ENCODE data around the gene CLP1.
"Not testable (repeated sequence)": the region's sequence is repeated elsewhere in the genome, so short reads cannot be mapped to it uniquely, and the experiment has no call there.

CLP1 gene

DNA sequence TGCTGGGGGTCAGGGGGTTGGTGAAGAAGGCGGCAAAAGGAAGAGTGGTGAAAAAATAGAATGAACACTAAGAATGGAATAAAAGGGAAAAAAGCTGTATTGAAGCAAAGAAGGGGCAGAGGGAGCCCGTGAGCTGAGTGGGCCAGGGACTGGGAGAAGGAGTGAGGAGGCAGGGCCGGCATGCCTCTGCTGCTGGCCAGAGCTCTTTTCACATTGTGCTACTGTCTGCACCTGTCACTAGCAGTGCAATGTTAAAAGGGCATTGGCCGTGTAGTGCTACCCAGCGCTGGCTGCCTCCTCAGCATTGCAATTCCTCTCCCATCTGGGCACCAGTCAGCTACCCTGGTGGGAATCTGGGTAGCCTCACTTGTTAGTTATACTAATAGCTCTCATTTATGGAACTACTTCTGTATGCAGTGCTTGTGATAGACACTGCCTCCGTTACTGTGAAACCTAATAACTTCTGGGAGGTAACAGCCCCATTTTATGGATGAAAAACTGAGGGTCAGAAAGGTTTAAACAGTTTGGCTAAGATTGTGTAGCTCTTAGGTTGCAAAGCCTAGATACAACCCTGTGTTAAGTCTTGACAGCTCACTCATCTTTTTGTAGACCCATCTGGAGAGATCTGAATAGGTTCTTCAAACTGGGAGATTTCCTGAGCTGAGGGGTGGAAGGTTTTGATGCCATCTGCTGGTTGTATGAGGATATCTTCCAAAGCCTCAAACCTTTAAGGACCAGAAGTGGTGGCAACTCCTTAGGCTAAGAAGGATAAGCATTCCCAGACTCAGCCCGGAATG lies 16.4 kb upstream of the CLP1 start:
- no peak for DNase-seq

DNA sequence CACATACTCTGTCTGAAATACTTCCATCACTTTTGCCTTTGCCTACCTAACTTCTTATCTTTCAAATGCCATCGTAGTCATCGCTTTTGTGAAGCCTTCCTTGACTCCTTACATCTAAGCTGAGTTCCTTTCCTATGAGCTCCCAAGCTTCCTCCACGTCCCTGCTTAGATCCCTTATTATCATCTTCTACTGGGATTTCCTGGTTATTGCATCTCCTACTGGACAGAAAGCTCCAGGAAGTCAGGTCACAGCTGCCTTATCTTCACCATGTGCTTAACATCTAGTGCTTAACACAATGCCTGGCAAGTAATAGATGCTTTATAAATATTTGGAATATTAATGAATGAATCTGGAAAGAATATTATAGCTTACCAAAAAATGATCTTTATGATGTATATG lies 13.8 kb upstream of the CLP1 start:
- no peak for DNase-seq

DNA sequence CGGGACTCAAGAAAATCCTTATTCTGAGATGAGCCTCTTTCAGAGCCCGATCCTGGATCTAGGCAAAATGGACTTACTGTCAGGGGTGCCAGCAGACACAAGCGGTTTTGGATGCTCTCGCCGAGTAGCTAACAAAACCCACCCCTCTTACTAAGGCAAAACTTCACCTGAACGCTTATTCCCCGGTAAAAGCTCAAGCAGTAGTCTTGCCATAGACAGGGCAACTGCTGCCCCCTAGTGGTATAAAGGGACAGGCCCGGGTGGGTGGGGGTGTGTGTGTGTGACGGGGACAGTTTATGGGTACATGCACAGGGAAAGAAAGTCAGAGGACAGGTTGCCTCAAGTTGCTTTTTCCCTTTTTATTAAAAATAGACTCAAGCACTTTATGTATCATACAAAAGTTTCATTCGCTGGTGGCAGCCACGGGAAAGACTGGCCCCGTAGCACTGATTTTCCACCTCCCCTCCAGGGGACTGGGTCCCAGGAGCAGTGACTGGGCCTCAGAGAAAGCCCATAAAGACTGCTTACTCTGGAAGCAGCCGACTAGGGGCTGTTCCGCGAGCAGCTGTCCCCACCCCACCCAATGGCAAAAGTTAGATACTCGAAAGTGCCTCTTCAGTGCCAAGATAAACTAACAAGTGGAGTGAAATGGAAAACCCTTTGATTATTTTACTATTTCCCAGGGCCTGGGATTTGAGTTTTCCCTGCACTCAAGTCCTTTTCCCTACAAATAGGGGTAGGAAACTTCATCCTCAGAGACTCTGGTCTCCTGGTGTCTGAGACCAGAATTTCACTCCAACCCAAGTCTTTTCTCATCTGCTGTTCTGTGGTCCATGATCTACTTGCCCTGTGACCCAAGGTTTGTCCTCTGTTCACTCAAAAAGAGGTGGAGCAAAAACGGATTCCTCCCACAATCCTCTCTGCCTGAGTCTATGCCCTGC lies 12.5 kb upstream of the CLP1 start:
- DNase-seq: peak; percentile 90

GRCh38 chr11:57645689-57646085 lies 11.9 kb upstream of the CLP1 start:
- DNase-seq: no peak

DNA sequence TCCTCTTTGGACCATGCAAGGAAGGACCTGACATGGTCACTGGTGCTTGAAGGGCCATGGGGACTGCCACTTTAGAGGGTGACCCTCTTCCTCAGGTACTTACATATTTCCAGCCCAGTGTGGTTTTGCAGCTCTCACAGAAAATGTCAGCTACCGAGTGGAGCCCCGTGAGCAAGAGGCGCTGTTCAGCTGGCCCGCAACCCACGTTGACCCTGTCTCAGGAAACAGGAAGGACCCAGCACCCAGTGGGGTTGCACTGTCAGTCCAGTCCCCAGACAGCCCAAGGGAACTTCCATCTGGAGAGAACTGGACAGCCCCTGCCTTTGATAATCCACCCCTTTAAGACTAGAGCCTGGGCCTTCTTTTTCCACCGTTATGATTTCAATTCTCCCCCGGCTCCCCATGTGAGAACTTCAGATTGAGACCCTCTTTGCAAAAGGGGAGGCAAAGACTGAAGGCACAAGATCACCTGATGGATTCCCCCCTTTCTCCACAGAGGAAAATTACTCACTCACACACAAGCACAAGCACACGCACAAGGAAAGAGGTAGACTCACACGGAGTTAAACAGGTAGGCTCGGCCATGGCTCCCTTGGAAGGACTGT lies 11.3 kb upstream of the CLP1 start:
- no peak for DNase-seq

- no peak for DNase-seq
Measured at GRCh38 chr11:57646799-57647303, 10.7 kb upstream of the CLP1 start.

GRCh38 chr11:57647372-57647771 lies 10.2 kb upstream of the CLP1 start:
- DNase-seq: no peak

- DNase-seq: no peak
Measured at GRCh38 chr11:57647960-57648800, 9.4 kb upstream of the CLP1 start.

DNA sequence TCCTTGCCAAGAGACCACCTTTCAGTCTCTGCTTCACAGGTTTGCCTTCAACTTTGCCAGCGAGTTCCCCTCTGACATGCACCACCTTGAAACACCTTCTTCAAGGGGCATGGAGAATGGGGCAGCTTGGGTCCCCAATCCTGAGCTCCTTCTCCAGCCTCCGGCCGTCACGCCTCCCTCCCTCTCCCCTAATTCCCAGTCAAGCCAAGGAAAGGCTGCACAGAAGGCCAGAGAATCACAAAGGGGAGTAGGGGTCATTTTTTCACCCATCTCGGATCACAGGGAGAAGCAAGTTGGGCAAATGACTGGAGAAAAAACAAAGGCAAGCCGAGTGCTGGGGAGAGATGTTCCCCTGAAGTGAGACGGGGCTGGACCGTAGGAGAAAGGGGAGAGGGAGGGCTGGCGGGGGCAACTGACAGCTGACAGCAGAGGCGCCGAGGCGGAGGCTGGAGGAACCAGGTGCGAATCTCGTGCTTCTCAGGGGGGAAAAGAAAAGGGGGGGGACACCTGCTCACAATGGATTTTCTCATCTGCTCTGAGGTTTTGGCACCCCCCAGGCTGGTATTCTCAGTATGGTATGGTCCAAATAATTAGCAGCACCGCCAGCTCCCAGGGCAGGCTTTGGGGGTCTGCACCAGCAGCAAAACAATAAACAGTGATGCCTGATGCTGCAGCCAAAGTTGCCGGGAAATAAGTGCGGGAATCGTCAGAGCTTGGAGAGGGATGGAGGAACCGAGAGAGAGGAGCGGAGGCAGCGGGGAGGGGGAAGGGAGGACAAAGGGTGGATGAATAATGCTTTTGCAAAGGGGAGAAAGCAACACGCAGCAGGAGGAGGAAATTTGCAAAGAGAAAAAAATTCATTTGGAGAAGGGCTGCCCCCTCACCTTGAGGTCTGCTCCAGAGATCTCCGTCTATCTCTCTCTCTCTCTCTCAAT lies 8.5 kb upstream of the CLP1 start:
- DNase-seq: no peak

- DNase-seq: peak; percentile 60
Measured at GRCh38 chr11:57649826-57650738, 7.5 kb upstream of the CLP1 start, which contains the start of gene YPEL4. Gene YPEL4, minus strand, starts transcription at chr11:57649912. Its CDS starts 2,805 bp downstream, at chr11:57647107.

- DNase-seq: no peak
Measured at GRCh38 chr11:57650739-57651090, 6.8 kb upstream of the CLP1 start.

- DNase-seq: no peak
Measured at GRCh38 chr11:57651408-57651807, 6.2 kb upstream of the CLP1 start.

- not testable (repeated sequence) for DNase-seq
Measured at GRCh38 chr11:57652230-57652629, 5.3 kb upstream of the CLP1 start.

DNA sequence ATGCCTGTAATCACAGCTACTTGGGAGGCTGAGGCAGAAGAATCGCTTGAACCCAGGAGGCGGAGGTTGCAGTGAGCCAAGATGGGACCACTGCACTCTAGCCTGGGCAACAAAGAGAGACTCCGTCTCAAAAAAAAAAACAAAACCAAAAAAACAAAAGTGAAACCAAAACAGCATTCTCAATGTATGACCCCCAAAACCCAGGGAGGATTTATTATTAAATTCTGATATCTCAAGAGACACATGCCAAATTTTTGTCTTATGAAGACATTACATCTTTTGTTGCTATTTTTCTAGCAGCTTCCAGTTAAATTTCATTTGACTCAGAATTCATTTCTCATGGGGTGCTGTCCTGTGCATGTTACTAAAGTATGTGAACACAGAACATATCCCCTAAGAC lies 4.9 kb upstream of the CLP1 start:
- DNase-seq: no peak

- DNase-seq: no peak
Measured at GRCh38 chr11:57653163-57653562, 4.4 kb upstream of the CLP1 start.

DNA sequence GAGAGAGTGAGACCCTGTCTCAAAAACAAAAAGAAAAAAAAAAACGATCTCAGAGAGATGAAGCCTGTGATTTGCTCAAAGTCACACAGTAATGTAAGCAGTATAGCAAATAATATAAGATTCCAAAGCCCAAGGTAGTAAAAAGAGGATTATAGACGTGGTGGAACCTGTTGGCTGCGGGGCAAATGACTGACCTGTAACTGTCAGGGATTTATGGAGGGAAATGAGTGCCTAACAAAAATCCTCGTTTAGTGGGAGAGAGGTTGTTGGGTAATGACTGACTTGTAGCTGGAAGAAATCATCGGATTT lies 723 bp upstream of the CLP1 start:
- DNase-seq: no peak

DNA sequence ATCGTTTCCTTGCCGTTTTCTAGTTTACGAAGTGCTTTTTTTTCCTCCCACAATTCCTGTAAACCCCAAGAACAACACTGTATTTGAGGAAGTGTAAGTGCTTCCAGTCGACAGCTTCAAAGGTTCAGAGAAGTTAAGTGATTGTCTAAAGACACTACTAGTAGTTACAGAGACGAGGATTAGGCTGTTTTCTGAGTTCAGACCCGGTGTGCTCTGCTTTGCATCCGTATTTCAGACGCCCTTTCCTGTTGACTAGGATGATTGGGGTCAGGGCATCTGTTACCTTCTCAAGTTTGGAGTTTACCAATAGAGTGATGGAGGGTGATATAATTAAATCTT lies 430 bp downstream of the CLP1 start:
- no peak for DNase-seq

DNA sequence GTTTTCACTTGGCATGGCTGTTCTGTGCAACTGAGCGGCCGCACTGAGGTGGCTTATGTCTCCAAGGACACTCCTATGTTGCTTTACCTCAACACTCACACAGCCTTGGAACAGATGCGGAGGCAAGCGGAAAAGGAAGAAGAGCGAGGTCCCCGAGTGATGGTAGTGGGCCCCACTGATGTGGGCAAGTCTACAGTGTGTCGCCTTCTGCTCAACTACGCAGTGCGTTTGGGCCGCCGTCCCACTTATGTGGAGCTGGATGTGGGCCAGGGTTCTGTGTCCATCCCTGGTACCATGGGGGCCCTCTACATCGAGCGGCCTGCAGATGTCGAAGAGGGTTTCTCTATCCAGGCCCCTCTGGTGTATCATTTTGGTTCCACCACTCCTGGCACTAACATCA lies 2.1 kb downstream of the CLP1 start:
- DNase-seq: no peak

- DNase-seq: no peak
Measured at GRCh38 chr11:57662893-57663292, 5.3 kb downstream of the CLP1 start.

GRCh38 chr11:57663975-57664374 lies 6.4 kb downstream of the CLP1 start:
- DNase-seq: no peak

All from activated T-cell treated with anti-CD3 and anti-CD28 coated beads for 4 hours (primary cell).